ENCODE data around the gene F7.
"Not testable (repeated sequence)": the region's sequence is repeated elsewhere in the genome, so short reads cannot be mapped to it uniquely, and the experiment has no call there.

F7 gene

DNA sequence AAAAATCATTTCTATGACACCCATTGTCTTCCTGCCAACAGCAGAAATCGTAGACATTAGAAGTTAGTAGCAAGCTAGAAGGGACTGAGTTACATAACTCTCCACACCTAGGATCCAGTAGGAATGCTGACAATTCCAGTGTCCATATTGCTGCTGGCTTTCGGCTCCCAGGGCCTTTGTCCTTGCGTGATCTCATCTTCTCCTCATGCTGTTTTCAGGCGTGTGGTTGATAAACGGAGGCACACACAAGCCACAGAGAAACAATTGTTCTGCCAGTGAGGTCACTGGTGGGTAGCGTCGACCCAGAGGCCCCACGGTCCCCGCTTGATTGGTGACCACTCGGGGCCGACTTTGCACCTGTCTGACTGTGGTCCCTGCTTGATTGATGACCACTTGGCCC lies 31.6 kb upstream of the F7 start:
- DNase-seq = no peak

GRCh38 chr13:113074401-113074800 lies 31.2 kb upstream of the F7 start:
- DNase-seq = no peak

- no peak for DNase-seq
Measured at GRCh38 chr13:113074876-113075275, 30.7 kb upstream of the F7 start.

DNA sequence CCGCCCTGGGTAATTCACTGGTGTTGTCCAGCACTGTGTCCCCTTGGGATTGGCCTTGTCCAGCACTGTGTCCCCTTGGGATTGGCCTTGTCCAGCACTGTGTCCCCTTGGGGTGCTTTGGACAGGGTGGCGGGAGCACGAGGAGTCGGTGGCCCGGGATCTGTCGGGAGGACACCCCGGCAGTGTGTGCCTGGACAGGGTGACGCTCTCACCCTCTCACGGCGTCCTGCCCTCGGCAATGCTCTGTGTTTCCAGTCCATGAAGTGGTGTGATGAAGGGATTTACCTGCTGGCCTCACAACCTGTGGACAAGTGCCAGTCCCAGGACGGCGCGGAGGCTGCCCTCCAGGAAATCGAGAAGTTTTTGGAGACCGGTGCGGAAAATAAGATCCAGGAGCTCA lies 29.9 kb upstream of the F7 start:
- DNase-seq = no peak

DNA sequence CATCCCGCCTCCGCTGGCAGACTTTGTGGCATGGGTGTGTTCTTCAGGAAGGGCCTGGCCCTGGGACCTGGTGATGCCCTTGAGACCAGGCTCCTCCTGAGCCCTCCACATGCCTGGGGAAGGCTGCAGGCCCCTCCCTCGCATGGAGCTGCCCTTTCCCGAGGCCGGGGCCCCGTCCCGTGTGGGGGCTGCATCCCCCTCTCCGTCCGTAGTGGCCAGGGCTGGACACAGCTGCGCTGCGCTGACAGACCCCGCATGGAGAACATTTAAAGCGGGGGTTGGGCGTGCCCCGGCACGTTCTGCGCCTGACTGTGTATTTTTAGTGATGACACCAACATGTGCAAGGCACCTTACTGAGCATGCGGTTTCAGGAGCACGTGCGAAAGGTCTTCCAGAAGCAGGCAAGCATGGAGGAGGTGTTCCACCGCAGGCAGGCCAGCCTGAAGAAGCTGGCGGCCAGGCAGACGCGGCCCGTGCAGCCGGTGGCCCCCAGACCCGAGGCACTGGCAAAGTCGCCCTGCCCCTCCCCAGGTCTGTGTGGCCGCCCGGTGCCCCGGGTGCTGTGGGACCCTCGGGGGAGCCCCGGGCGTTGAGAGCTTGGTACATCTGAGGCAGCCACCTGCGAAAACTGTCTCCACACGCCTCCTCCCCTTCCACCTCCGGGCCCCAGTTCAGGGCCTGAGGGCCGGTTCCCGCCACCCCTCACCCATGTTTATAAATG lies 28.8 kb upstream of the F7 start:
- DNase-seq = no peak

- DNase-seq = no peak
Measured at GRCh38 chr13:113077566-113077952, 28.0 kb upstream of the F7 start.

DNA sequence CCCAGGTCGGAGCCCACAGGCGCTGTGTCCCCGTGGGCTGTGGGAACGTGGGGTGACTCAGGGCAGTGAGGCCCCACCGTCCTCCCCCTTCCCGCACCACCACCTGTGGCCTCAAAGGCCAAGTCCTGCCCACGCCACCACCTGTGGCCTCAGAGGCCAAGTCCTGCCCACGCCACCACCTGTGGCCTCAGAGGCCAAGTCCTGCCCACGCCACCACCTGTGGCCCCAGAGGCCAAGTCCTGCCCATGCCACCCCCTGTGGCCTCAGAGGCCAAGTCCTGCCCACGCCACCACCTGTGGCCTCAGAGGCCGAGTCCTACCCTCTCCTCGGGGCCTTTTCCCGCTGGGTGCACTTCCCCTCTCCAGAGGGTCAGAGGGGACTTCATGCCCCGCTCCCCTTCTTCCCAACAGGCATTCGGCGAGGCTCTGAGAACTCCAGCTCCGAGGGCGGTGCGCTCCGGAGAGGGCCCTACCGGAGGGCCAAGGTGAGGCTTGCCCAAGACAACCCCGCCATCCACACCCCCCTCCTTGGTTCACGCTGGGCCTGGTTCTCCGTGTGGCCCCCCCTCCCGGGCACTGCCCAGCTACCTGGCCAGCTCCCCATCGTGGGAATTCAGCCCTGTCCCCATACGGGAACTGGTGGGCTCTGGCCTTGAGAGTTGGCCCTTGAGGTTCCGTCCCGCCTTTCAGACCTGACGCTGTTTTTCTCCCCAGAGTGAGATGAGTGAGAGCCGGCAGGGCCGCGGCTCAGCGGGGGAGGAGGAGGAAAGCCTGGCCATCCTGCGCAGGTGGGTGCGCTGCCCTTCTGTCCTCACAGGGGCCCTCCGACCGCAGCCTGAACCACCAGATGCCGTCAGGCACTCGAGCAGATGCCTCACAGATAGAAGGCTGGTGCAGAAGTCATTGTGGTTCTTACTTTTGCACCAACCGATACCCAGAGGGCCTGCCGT lies 27.4 kb upstream of the F7 start:
- no peak for DNase-seq

DNA sequence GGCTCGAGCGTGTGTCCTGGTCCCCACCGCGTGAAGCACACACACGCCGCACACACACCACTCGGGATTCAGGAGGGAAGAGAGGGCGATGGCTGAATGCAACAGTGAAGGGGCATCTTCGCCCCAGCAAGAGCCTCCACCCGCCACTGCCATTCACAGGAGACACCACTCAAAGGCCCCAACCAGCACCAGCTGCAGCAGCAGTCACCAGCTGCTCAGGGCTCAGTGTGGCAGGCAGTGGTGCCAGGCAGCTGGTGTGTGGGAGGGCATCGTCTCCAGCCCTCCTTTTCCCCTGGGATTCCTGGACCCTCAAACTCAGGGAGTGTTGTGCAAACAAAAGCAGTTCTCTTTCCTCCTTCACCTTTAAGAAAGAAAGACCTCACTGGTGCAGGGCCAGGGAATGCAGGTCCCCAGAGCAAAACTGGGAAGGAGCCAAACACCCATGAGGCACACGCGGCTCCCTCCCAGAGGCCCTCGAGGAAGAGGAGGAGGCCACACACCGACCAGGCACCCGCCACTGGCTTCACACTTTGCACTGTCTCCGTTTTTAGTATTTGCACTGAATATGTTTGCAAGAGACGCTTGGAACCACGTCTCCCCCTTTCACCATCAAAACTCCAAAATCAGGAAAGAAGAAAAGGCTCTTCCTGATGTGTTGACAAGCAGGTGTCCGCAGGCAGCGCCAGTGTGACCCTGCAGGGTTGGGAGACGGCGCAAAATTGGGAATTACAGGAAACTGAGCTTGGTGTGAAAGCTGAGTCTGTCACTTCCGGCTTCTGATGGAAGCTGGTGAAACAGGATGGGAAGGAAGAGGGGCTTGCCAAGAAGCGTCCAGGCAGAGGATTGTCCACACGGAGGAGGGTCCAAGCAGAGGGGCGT lies 26.4 kb upstream of the F7 start:
- DNase-seq = peak; percentile 22

DNA sequence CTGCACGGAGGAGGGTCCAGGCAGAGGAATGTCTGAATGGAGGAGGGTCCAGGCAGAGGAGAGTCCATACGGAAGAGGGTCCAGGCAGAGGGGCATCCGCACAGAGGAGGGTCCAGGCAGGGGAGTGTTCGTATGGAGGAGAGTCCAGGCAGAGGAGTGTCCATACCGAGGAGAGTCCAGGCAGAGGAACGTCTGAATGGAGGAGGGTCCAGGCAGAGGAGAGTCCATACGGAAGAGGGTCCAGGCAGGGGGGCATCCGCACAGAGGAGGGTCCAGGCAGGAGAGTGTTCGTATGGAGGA lies 25.9 kb upstream of the F7 start:
- not testable (repeated sequence) for DNase-seq

- no peak for DNase-seq
Measured at GRCh38 chr13:113080361-113080831, 25.2 kb upstream of the F7 start.

- DNase-seq = no peak
Measured at GRCh38 chr13:113080901-113081521, 24.6 kb upstream of the F7 start.

DNA sequence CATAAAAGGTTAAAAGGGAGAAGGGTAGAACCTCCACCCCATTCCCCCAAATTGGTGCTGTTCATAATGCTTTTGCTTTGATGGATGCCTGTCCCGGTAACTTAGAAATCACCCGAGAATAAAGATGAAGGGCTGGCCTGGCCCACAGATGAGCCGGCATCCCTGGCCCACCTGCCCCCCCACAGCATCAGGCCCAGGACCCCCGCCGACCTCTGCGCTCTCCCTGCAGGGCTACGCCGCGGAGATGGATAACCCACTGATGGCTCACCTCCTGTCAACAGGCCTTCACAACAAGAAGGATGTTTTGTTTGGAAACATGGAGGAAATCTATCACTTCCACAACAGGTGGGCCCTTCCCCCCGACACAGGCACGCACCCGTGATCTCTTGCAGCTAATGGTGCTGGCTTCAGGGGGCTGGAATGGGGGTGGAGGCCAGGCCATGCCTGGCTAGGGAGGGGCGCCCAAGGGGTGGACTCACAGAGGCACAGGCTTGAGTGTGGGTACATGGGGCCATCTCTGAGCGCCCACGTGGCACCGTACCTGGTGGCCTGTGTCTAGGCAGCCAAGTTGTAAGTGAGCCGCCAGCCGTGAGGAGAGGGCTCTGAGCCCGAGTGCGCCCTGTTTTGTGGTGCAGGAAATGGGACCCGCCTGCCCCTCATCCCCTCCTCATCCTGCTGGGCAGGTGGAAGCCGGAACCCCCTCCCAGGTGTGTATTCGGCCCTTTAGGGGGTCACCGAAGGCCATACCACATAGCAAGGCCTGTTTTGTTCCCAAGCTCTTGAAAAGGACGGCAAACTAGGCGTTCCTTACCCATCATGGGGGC lies 23.2 kb upstream of the F7 start:
- DNase-seq = no peak

DNA sequence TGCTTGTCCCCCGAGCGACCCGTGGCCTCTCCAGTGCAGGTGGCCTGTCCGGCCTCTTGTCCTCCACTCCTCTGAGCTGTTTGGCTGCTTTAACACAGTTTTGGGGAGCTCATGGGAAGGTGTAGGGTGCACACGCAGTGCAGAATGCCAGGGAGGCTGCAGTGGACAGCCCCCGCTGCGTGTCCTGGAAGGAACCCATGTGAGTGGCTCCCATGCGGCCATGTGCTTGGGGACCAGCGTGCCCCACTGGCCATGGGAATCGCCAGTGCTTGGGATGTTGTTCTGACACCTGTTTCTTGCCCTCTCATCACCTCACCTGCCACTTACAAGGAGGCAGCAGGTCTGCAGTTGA lies 22.6 kb upstream of the F7 start:
- no peak for DNase-seq

DNA sequence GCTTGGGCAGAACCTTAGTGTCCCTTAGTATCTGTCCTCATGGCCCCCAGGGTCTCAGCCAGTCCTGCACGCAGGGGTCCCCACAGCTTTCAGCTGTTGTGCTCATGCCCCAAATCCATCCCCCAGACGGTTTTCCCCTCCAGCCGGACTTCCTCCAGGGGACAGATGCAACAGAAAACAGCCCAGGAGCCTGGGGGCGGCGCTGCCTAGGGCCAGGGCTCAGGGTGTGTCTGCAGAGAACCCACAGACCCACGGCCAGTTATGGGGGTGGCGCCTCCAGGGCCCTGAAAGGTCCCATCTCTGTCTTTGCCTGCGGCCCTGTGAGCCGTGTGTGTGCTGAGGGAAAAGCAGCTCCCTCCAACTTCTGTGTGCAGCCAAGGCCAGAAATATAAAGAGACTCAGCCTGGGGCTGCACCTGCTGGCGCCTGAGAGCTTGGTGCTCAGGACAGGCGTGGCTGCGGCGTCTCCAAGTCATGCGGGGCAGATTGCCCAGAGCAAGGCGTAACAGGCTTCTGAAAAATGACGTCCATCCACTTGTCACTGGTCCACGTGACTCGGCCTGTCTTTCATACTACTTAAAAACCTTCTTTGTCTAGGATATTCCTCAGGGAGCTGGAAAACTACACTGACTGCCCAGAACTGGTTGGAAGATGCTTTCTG lies 22.1 kb upstream of the F7 start:
- peak; percentile 89 for DNase-seq

GRCh38 chr13:113084094-113084942 lies 21.3 kb upstream of the F7 start:
- DNase-seq = no peak

GRCh38 chr13:113084943-113085540 lies 20.5 kb upstream of the F7 start:
- no peak for DNase-seq

DNA sequence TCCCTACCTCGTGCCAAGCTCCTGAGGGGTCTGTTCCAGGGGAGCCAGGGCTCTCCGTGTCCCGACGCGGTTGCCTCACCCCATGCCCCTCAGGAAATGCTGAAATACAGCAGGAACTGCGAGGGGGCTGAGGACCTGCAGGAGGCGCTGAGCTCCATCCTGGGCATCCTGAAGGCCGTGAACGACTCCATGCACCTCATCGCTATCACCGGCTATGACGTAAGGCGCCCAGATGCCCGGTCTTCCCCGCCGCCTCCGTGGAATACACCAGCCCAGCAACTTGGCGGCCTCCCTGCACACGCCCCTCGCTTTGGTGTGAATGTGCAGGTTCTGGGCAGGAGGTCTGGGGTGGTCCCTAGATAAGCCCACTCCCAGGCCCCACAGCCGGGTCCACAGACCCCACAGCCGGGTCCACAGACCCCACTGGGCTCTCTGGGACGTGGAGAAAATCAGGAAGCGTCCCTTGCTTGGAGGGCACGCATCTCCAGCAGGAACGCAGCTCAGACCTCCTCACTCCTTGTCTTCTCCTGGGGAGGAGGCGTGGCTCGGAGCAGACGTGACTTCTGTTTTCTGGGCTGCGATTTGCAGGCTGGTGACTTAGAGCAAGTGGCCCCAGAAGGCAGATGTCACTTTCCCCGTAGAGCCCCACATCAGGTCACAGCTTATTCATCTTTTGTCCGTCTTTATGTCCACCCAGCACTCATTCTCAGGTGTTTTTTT lies 19.4 kb upstream of the F7 start:
- DNase-seq = no peak

DNA sequence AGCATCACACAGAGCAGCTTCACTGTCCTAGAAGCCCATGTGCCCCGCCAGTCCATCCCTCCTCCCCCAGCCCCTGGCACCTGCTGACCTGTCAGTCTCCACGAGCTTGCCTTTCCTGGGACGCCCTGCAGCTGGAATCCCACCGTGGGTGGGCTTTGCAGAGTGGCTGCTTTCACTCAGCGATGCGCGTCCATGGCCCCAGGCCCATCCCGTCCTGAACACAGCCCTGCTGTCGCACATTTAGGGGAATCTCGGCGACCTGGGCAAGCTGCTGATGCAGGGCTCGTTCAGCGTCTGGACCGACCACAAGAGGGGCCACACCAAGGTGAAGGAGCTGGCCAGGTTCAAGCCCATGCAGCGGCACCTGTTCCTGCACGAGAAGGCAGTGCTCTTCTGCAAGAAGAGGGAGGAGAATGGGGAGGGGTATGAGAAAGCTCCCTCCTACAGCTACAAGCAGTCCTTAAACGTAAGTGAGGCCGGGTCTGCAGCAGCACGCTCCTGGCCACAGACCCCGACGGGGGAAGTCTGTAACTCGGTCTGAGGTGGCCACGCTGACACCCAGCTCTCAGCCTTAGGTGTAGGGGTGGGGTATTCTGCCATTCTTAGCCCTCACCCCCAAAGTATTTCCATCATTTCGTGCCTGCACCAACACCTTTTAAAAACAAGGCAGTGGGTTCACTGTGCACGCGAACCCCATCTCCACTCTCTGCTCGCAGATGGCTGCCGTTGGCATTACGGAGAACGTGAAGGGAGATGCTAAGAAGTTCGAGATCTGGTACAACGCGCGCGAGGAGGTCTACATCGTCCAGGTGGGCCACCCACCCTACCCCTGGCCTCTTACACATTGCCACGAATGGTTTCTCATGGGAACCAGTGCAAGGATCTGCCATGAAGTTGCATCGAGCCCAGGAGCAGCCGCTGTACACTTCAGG lies 18.3 kb upstream of the F7 start:
- no peak for DNase-seq
